ENCODE results near the gene RGS1. TPM values are rescaled to one million over a fixed set of nuclear protein-coding genes. Genes with fewer than 3 reads are reported as not detected.
"Not testable (repeated sequence)": the region's sequence is repeated elsewhere in the genome, so short reads cannot be mapped to it uniquely, and the experiment has no call there.

RGS1 gene
- not detected in 2 replicates for total RNA-seq

GRCh38 chr1:192575499-192576189 lies at the start of gene RGS1:
Gene RGS1, plus strand, starts transcription at chr1:192575773. Its CDS starts 20 bp downstream, at chr1:192575793.
- no peak for TF ChIP-seq CTCF (conservative IDR thresholded peaks at IDR 0.05; ENCODE audit: low read depth, low read length)
- no peak for DNase-seq (ENCODE audit: low read depth)
- H3K4me3 ChIP-seq (ENCODE audit: low read depth, low read length), result no peak within 1 kb of the TSS

GRCh38 chr1:192527111-192527795 lies 48.3 kb upstream of the RGS1 start:
- H3K4me3 ChIP-seq (ENCODE audit: low read depth, low read length), result no peak overlapping the region
- no peak for DNase-seq (ENCODE audit: low read depth)
- no peak for TF ChIP-seq CTCF (conservative IDR thresholded peaks at IDR 0.05; ENCODE audit: low read depth, low read length)

- no peak for DNase-seq (ENCODE audit: low read depth)
- no peak for TF ChIP-seq CTCF (conservative IDR thresholded peaks at IDR 0.05; ENCODE audit: low read depth, low read length)
Observed at GRCh38 chr1:192527950-192528349, 47.6 kb upstream of the RGS1 start.

GRCh38 chr1:192529031-192529755 lies 46.4 kb upstream of the RGS1 start:
- H3K4me3 ChIP-seq (ENCODE audit: low read depth, low read length), result no peak overlapping the region
- TF ChIP-seq CTCF (conservative IDR thresholded peaks at IDR 0.05; ENCODE audit: low read depth, low read length), result no peak
- DNase-seq (ENCODE audit: low read depth), result no peak

More at GRCh38 chr1:192527950-192528349, 47.6 kb upstream of the RGS1 start:
- no peak overlapping the region for H3K4me3 ChIP-seq (ENCODE audit: low read depth, low read length)

- DNase-seq (ENCODE audit: low read depth), result no peak
- no peak overlapping the region for H3K4me3 ChIP-seq (ENCODE audit: low read depth, low read length)
- no peak for TF ChIP-seq CTCF (conservative IDR thresholded peaks at IDR 0.05; ENCODE audit: low read depth, low read length)
Observed at GRCh38 chr1:192529811-192530210, 45.8 kb upstream of the RGS1 start.

- H3K4me3 ChIP-seq (ENCODE audit: low read depth, low read length), result no peak overlapping the region
- no peak for TF ChIP-seq CTCF (conservative IDR thresholded peaks at IDR 0.05; ENCODE audit: low read depth, low read length)
- DNase-seq (ENCODE audit: low read depth), result no peak
Observed at GRCh38 chr1:192530254-192530653, 45.3 kb upstream of the RGS1 start.

GRCh38 chr1:192531037-192531703 lies 44.4 kb upstream of the RGS1 start:
- DNase-seq (ENCODE audit: low read depth); H3K4me3 ChIP-seq (ENCODE audit: low read depth, low read length): not testable (repeated sequence)

Measured in epithelial cell of proximal tubule (primary cell).